K562 (cell line): ENCODE measurements around the gene FOXJ3. TPM values are rescaled to one million over a fixed set of nuclear protein-coding genes. Genes with fewer than 3 reads are reported as not detected.
A peak's percentile ranks its signal among the peaks of the same experiment; 100 is the strongest.

ENCODE experiments used
- ATAC-seq: fragments of 200-7000 bp; cut with Tn5 transposase; 3 replicates; pipeline ENCODE4 v1.9.1; 2020; ENCODE audit warnings: moderate library complexity
- BruUV-seq: library from RNA; stranded (reverse); fragments of 400-500 nt; replicated peaks from 2 replicates; lab custom pipeline; 2021; lab: Mats Ljungman, UMichigan
- CTCF ChIA-PET: fragments of 300-600 bp; formaldehyde crosslinking; extraction: SDS; loops from one replicate; lab custom pipeline; 2021; ENCODE audit warnings: low intra/inter-chr PET ratio; lab: Yijun Ruan, JAX
- POLR2A ChIA-PET: fragments of 300-600, 350-650 bp; sonication (Branson Sonifier 250); formaldehyde crosslinking; extraction: SDS; loops from one replicate; lab custom pipeline; 2021; ENCODE audit warnings: antibody characterized with exemption, inconsistent platforms; lab: Yijun Ruan, JAX
- DNase-seq, 4 experiments: peaks; one replicate each; pipeline versions ENCODE4 v3.0.0 to v3.0.0-alpha.2; 2011 to 2018; ENCODE audit warnings: low spot score in 3 of 4, mixed read lengths in 3 of 4; ENCODE audit errors: extremely low read depth in 1 of 4
- FAIRE-seq: peaks from 2 replicates; lab custom pipeline; 2011; peaks lifted over from hg19 to GRCh38; lab: Jason Lieb, UNC
- H2AFZ ChIP-seq: 2 replicates; pipeline ENCODE4 v1.6.0; 2011; ENCODE audit warnings: low read depth, low read length, control low read depth, inconsistent platforms
- H3K27ac ChIP-seq: fragments of 200-600 bp; 3 replicates; pipeline ENCODE4 v1.8.0; 2011; ENCODE audit warnings: low read depth, mild to moderate bottlenecking, control low read depth, inconsistent platforms, low read length, moderate library complexity, mixed read lengths; ENCODE audit errors: extremely low read depth
- H3K27me3 ChIP-seq, 2 experiments: fragments of 300-600 bp in 1 of 2; 2 replicates in 1 of 2; 3 replicates in 1 of 2; pipeline versions ENCODE4 v1.6.0 to v1.8.0; 2011; ENCODE audit warnings: inconsistent platforms in 2 of 2, low read length in 2 of 2, mild to moderate bottlenecking in 1 of 2, mixed read lengths in 1 of 2, moderate library complexity in 1 of 2; ENCODE audit not compliant: control insufficient read depth in 2 of 2, insufficient read depth in 2 of 2
- H3K36me3 ChIP-seq: fragments of 300-600 bp; 3 replicates; pipeline ENCODE4 v1.8.0; 2011; ENCODE audit warnings: mild to moderate bottlenecking, low read length, inconsistent platforms; ENCODE audit not compliant: control insufficient read depth, insufficient read depth
- H3K4me1 ChIP-seq, 2 experiments: fragments of 200-600 bp in 1 of 2; replicated peaks in 1 of 2; 2 replicates in 1 of 2; 3 replicates in 1 of 2; pipeline versions ENCODE4 v1.5.1 to v1.8.0; 2011; ENCODE audit warnings: inconsistent platforms in 2 of 2, low read length in 2 of 2, mild to moderate bottlenecking in 1 of 2, mixed read lengths in 1 of 2, moderate library complexity in 1 of 2; ENCODE audit not compliant: control insufficient read depth in 2 of 2, insufficient read depth in 2 of 2
- H3K4me2 ChIP-seq: 2 replicates; pipeline ENCODE4 v1.6.1; 2011; ENCODE audit warnings: low read length, control low read depth, inconsistent platforms, mixed read lengths; ENCODE audit not compliant: insufficient read depth
- H3K4me3 ChIP-seq: fragments of 200-600 bp; sonication (generic), shearing (Covaris generic); 2 replicates; pipeline ENCODE4 v1.5.1; 2016; ENCODE audit warnings: control low read depth, inconsistent platforms
- H3K79me2 ChIP-seq: fragments of 200-600 bp; 3 replicates; pipeline ENCODE4 v1.8.0; 2011; ENCODE audit warnings: low read length, inconsistent platforms; ENCODE audit not compliant: control insufficient read depth, insufficient read depth
- H3K9ac ChIP-seq, 2 experiments: 2 replicates each; pipeline versions ENCODE4 v1.6.0 to v1.6.1; 2011; ENCODE audit warnings: low read depth in 2 of 2, low read length in 2 of 2, control low read depth in 1 of 2, inconsistent platforms in 1 of 2, mild to moderate bottlenecking in 1 of 2, mixed read lengths in 1 of 2; ENCODE audit not compliant: insufficient read depth in 1 of 2
- H3K9me1 ChIP-seq: one replicate; pipeline ENCODE4 v1.6.0; 2011; ENCODE audit warnings: inconsistent platforms, mild to moderate bottlenecking, low read length, moderate library complexity; ENCODE audit not compliant: control insufficient read depth, insufficient read depth
- H3K9me3 ChIP-seq: replicated peaks from 2 replicates; pipeline ENCODE4 v1.5.1; 2011; ENCODE audit warnings: low read depth, low read length, inconsistent platforms; ENCODE audit not compliant: control insufficient read depth, insufficient read depth
- H4K20me1 ChIP-seq: replicated peaks from 2 replicates; pipeline ENCODE4 v1.6.1; 2011; ENCODE audit warnings: low read length, inconsistent platforms, mixed read lengths; ENCODE audit not compliant: control insufficient read depth, insufficient read depth
- ARHGAP35 ChIP-seq: fragments of 450-650 bp; IDR thresholded peaks from 2 replicates; pipeline ENCODE4 v1.6.1; 2018; ENCODE audit not compliant: partially characterized antibody
- CBX8 ChIP-seq: fragments of 200-600 bp; sonication (generic); IDR thresholded peaks from 2 replicates; pipeline ENCODE4 v1.6.1; 2012; ENCODE audit warnings: borderline replicate concordance, mixed run types, low read depth, mild to moderate bottlenecking, moderate library complexity, mixed read lengths, low read length, control low read depth, inconsistent platforms; ENCODE audit not compliant: poor library complexity, severe bottlenecking; ENCODE audit errors: extremely low read depth
- CHD4 ChIP-seq: fragments of 200-600 bp; sonication (generic); IDR thresholded peaks from 3 replicates; pipeline ENCODE4 v1.6.1; 2012; ENCODE audit warnings: low read depth, mild to moderate bottlenecking, mixed read lengths, low read length, inconsistent platforms; ENCODE audit not compliant: insufficient read depth, insufficient replicate concordance, poor library complexity, severe bottlenecking
- CREB3 ChIP-seq: fragments of 450-650 bp; conservative IDR thresholded peaks from 2 replicates; pipeline ENCODE4 v1.6.1; 2016; ENCODE audit warnings: missing genetic modification characterization, low read depth, mild to moderate bottlenecking, missing compliant biosample characterization, moderate library complexity
- EP400 ChIP-seq: fragments of 450-650 bp; IDR thresholded peaks from 2 replicates; pipeline ENCODE4 v1.6.1; 2017; ENCODE audit warnings: antibody characterized with exemption, mild to moderate bottlenecking, moderate library complexity
- EZH2 ChIP-seq: IDR thresholded peaks from 2 replicates; pipeline ENCODE4 v1.6.1; 2012; ENCODE audit warnings: low read depth, mild to moderate bottlenecking, inconsistent platforms, low read length, borderline replicate concordance
- MEIS2 ChIP-seq: fragments of 450-650 bp; IDR thresholded peaks from 2 replicates; pipeline ENCODE4 v1.6.1; 2014; ENCODE audit warnings: mild to moderate bottlenecking; ENCODE audit not compliant: partially characterized antibody
- MXD1 ChIP-seq: fragments of 250-450 bp; sonication (Bioruptor Pico); IDR thresholded peaks from 2 replicates; pipeline ENCODE4 v1.8.0; 2021; ENCODE audit warnings: borderline replicate concordance, mild to moderate bottlenecking, moderate library complexity; ENCODE audit not compliant: poor library complexity, severe bottlenecking
- NFE2L1 ChIP-seq: fragments of 450-650 bp; IDR thresholded peaks from 2 replicates; pipeline ENCODE4 v1.6.1; 2016; ENCODE audit warnings: missing genetic modification characterization, low read depth, mild to moderate bottlenecking, missing compliant biosample characterization, moderate library complexity, borderline replicate concordance
- RAD21 ChIP-seq, 2 experiments: fragments of 250-450 bp in 1 of 2; fragments of 450-650 bp in 1 of 2; sonication (Bioruptor Pico) in 1 of 2; formaldehyde crosslinking in 1 of 2; IDR thresholded peaks in 1 of 2; conservative IDR thresholded peaks in 1 of 2; 2 replicates each; pipeline versions ENCODE4 v1.4.0 to v1.8.0; 2020 to 2022; ENCODE audit warnings: mild to moderate bottlenecking in 2 of 2, moderate library complexity in 1 of 2
- RFX7 ChIP-seq: fragments of 250-450 bp; sonication (Bioruptor Pico); IDR thresholded peaks from 2 replicates; pipeline ENCODE4 v1.5.1; 2021; ENCODE audit warnings: mild to moderate bottlenecking
- SETDB1 ChIP-seq: IDR thresholded peaks from one replicate; pipeline ENCODE4 v1.6.1; 2012; ENCODE audit warnings: low read length, control low read depth, inconsistent platforms
- TRIM24 ChIP-seq, 2 experiments: fragments of 450-650 bp; IDR thresholded peaks; 2 replicates each; pipeline ENCODE4 v1.6.1; 2016
- ZBTB2 ChIP-seq: fragments of 450-650 bp; IDR thresholded peaks from 2 replicates; pipeline ENCODE4 v1.6.1; 2016; ENCODE audit warnings: antibody characterized with exemption
- ZNF444 ChIP-seq: fragments of 250-450 bp; sonication (Bioruptor Pico); IDR thresholded peaks from 2 replicates; pipeline ENCODE4 v1.4.0; 2020; ENCODE audit warnings: mild to moderate bottlenecking, moderate library complexity
- ZNF551 ChIP-seq: fragments of 250-450 bp; sonication (Bioruptor Pico); IDR thresholded peaks from 2 replicates; pipeline ENCODE4 v1.5.0; 2021; ENCODE audit warnings: mild to moderate bottlenecking, moderate library complexity
- ZNF583 ChIP-seq: fragments of 250-450 bp; sonication (Bioruptor Pico); IDR thresholded peaks from 2 replicates; pipeline ENCODE4 v1.4.0; 2020
- ZSCAN29 ChIP-seq: fragments of 450-650 bp; IDR thresholded peaks from 2 replicates; pipeline ENCODE4 v1.6.1; 2017
- WGBS: fragments of 100-300 bp; shearing (Covaris generic); methylation state at CpG from one replicate; pipeline ENCODE4 v1.1.6; 2016; ENCODE audit warnings: low coverage, mixed read lengths; ENCODE audit not compliant: insufficient coverage; ENCODE audit errors: missing lambda C conversion rate; 5-methylcytosine and 5-hydroxymethylcytosine counted together
- in situ Hi-C: fragments of 300-500 bp; cut with MboI; formaldehyde crosslinking; loops from 4 replicates; pipeline ENCODE4 v1.15.0; 2018; ENCODE audit warnings: inconsistent platforms, mixed read lengths
- intact Hi-C: fragments of 100-400 bp; cut with micrococcal nuclease; formaldehyde crosslinking; loops from 2 replicates; pipeline ENCODE4 v1.14.2; 2022
- polyA plus RNA-seq, 8 experiments: library from polyadenylated mRNA; depleted of rRNA in 4 of 8; stranded (reverse) in 5 of 8; unstranded in 3 of 8; fragments of >200 nt; fragmentation: Nextera tagmentation in 2 of 8; fragmentation: Illumina TruSeq in 1 of 8; extraction: Ambion mirVana in 2 of 8; extraction: Trizol in 1 of 8; gene quantifications; 2 replicates each; pipeline versions ENCODE4 v1.2.1 to v1.2.3, GENCODE V29; 2011 to 2014; ENCODE audit warnings: inconsistent platforms in 1 of 8, missing spikeins in 1 of 8
- total RNA-seq, 7 experiments: library from RNA; depleted of rRNA in 6 of 7; stranded (reverse); fragments of >200 nt in 6 of 7; fragmentation: Illumina TruSeq in 2 of 7; extraction: Trizol in 2 of 7; gene quantifications; 2 replicates each; pipeline versions ENCODE4 v1.2.1 to v1.2.3, GENCODE V29; 2011 to 2021; ENCODE audit warnings: low replicate concordance in 1 of 7

Gene FOXJ3
- total and polyA plus RNA-seq, 9 of the 15 experiments (the other 6 are each of a cell fraction or from before 2014, with no cell fraction given) = 8.7 to 35.3 (median 23.4) TPM

GRCh38 chr1:42170779-42171621, 164.0 kb downstream of the FOXJ3 start:
- H4K20me1 ChIP-seq = peaks cover 10% of the 10 kb centered on the region; the same call in 1 of the 2 replicates
- in situ Hi-C loops (no loop called here), intact Hi-C loops (loop anchor here (10.0 kb wide), 1 partner anchor 596 kb away; no protein-coding TSS in a partner anchor)
- no peak for TF ChIP-seq CREB3
- TF ChIP-seq EP400 = no peak
- no peak for TF ChIP-seq SETDB1
- no peak for TF ChIP-seq ZNF551 (CRISPR knock-in tag)
- no peak for TF ChIP-seq CBX8
- no peak for TF ChIP-seq CHD4
- TF ChIP-seq ZNF583 = no peak
- no peak for TF ChIP-seq RFX7 (CRISPR knock-in tag)
- no peak for TF ChIP-seq EZH2
- no peak for TF ChIP-seq MXD1
- no peak for TF ChIP-seq TRIM24 (IDR thresholded peaks at IDR 0.05)
- no peak for TF ChIP-seq ZSCAN29
- TF ChIP-seq MEIS2 = no peak
- no peak for TF ChIP-seq ZBTB2
- TF ChIP-seq ARHGAP35 = no peak
- TF ChIP-seq RAD21 (CRISPR knock-in tag; conservative IDR thresholded peaks at IDR 0.05 in 1 of 2, IDR thresholded peaks at IDR 0.05 in 1 of 2) = no peak
- no peak for TF ChIP-seq NFE2L1 (tag)
- no peak for TF ChIP-seq ZNF444
- no peak overlapping the region for H3K4me3 ChIP-seq
- FAIRE-seq (no peak), ATAC-seq (no peak), DNase-seq (no peak)
- no peak overlapping the region for H3K27ac ChIP-seq
- no peaks in the 10 kb centered on the region for H3K36me3 ChIP-seq
- ChIA-PET CTCF (no interaction called here), POLR2A (no interaction called here)
- H3K9me1 ChIP-seq = no peaks in the 10 kb centered on the region
- no peaks in the 10 kb centered on the region for H3K79me2 ChIP-seq
- no peak overlapping the region for H2AFZ ChIP-seq
- H3K4me2 ChIP-seq = no peak overlapping the region
- WGBS = 37% methylated on average over 14 of the region's 17 CpGs
- H3K4me1 ChIP-seq = peaks cover 0 to 7% of the 10 kb centered on the region in 2 experiments; a peak in 2 of 5 replicates
- 0 out of 4 replicates have a peak overlapping the region, but pooled peaks of 1 of the 2 experiments have one; percentile 8 for H3K9ac ChIP-seq
- no TSS peak for BruUV-seq
- H3K27me3 ChIP-seq = peaks cover 0 to 2% of the 10 kb centered on the region in 2 experiments; a peak in 1 of 5 replicates
- H3K9me3 ChIP-seq = no peaks in the 10 kb centered on the region; the same call in 1 of the 2 replicates
